OCI-LY3 (cell line): ENCODE results near the gene NTNG2.

ENCODE experiments used
- H2AFZ ChIP-seq: fragments of 200-600, 300-600 bp; shearing (Covaris generic); 2 replicates; pipeline ENCODE4 v1.6.0; 2014; ENCODE audit warnings: antibody characterized with exemption, low read depth, low read length
- H3K27ac ChIP-seq: fragments of 200-600, 300-600 bp; sonication (generic); 2 replicates; pipeline ENCODE4 v1.5.1; 2014; ENCODE audit warnings: mild to moderate bottlenecking, low read length, moderate library complexity, mixed read lengths
- H3K27me3 ChIP-seq: fragments of 200-600, 300-600 bp; sonication (generic); 2 replicates; pipeline ENCODE4 v1.6.1; 2014; ENCODE audit warnings: low read depth, low read length, mixed read lengths
- H3K36me3 ChIP-seq: fragments of 200-600, 300-600 bp; sonication (generic); replicated peaks from 2 replicates; pipeline ENCODE3; 2014; ENCODE audit warnings: low read depth, low read length, mixed read lengths
- H3K4me1 ChIP-seq: fragments of 300-600, 200-600 bp; sonication (generic); 2 replicates; pipeline ENCODE4 v1.6.1; 2014; ENCODE audit warnings: low read length, mixed read lengths
- H3K4me2 ChIP-seq: fragments of 200-600, 300-600 bp; sonication (generic); 2 replicates; pipeline ENCODE4 v1.6.1; 2014; ENCODE audit warnings: low read length, mixed read lengths
- H3K4me3 ChIP-seq: fragments of 300-600, 200-600 bp; sonication (generic); 2 replicates; pipeline ENCODE4 v1.5.1; 2014; ENCODE audit warnings: antibody characterized with exemption, mild to moderate bottlenecking, low read length, moderate library complexity
- H3K79me2 ChIP-seq: fragments of 300-600, 200-600 bp; shearing (Covaris generic); 2 replicates; pipeline ENCODE4 v1.6.1; 2014; ENCODE audit warnings: mild to moderate bottlenecking, low read length, mixed read lengths
- H3K9ac ChIP-seq: fragments of 300-600, 200-600 bp; shearing (Covaris generic); 2 replicates; pipeline ENCODE4 v1.6.0; 2014; ENCODE audit warnings: mild to moderate bottlenecking, low read length, moderate library complexity
- H3K9me3 ChIP-seq: fragments of 200-600, 300-600 bp; shearing (Covaris generic); 2 replicates; pipeline ENCODE4 v1.6.1; 2014; ENCODE audit warnings: low read length, mixed read lengths; ENCODE audit not compliant: insufficient read depth
- H4K20me1 ChIP-seq: fragments of 200-600, 300-600 bp; sonication (generic); 2 replicates; pipeline ENCODE4 v1.6.1; 2016; ENCODE audit warnings: low read length, mixed read lengths; ENCODE audit not compliant: insufficient read depth
- CTCF ChIP-seq: fragments of 200-600, 300-600 bp; sonication (generic); IDR thresholded peaks from 2 replicates; pipeline ENCODE4 v1.5.1; 2014; ENCODE audit warnings: antibody characterized with exemption, low read length, low read depth
- EZH2phosphoT487 ChIP-seq: fragments of 200-600 bp; shearing (Covaris generic); IDR thresholded peaks from 2 replicates; pipeline ENCODE4 v1.6.1; 2018; ENCODE audit warnings: antibody characterized with exemption, mixed run types, low read depth

Gene NTNG2

GRCh38 chr9:132288966-132289365 lies 127.1 kb downstream of the NTNG2 start:
- no peak overlapping the region for H3K4me2 ChIP-seq
- TF ChIP-seq EZH2phosphoT487 (no peak), CTCF (no peak)

GRCh38 chr9:132293145-132293721 lies 131.4 kb downstream of the NTNG2 start:
- H4K20me1 ChIP-seq, result peaks cover 5% of the 10 kb centered on the region; the same call in 1 of the 2 replicates
- H3K4me3 ChIP-seq, result no peak overlapping the region
- no peaks in the 10 kb centered on the region for H3K9me3 ChIP-seq
- no peak overlapping the region for H3K9ac ChIP-seq
- peaks cover 51% of the 10 kb centered on the region for H3K36me3 ChIP-seq
- H3K4me2 ChIP-seq, result no peak overlapping the region
- H3K4me1 ChIP-seq, result no peaks in the 10 kb centered on the region
- no peak overlapping the region for H2AFZ ChIP-seq
- H3K27ac ChIP-seq, result no peak overlapping the region
- H3K79me2 ChIP-seq, result no peaks in the 10 kb centered on the region
- TF ChIP-seq EZH2phosphoT487, result no peak
- TF ChIP-seq CTCF, result no peak
- H3K27me3 ChIP-seq, result no peaks in the 10 kb centered on the region

More at GRCh38 chr9:132288966-132289365, 127.1 kb downstream of the NTNG2 start:
- Histone ChIP-seq H4K20me1 (no peaks in the 10 kb centered on the region; the same call in 1 of the 2 replicates), H3K79me2 (no peaks in the 10 kb centered on the region), H3K9ac (no peak overlapping the region), H3K27ac (no peak overlapping the region), H3K36me3 (peaks cover 31% of the 10 kb centered on the region), H2AFZ (no peak overlapping the region), H3K9me3 (no peaks in the 10 kb centered on the region), H3K4me1 (no peaks in the 10 kb centered on the region), H3K27me3 (no peaks in the 10 kb centered on the region), H3K4me3 (no peak overlapping the region)
